Ascending aorta (tissue), 2 donors: ENCODE results near the gene HNF1B. TPM values are rescaled to one million over a fixed set of nuclear protein-coding genes. Genes with fewer than 3 reads are reported as not detected.

Experiments
- DNase-seq, 2 donors: peaks; one replicate each; pipeline ENCODE4 v3.0.0-alpha.2; 2019; ENCODE audit warnings: low spot score in 2 of 2
- H3K27ac ChIP-seq, 2 donors: fragments of 200-600 bp; sonication (generic); one replicate each; pipeline ENCODE4 v1.5.1; 2016 to 2017; ENCODE audit warnings: mild to moderate bottlenecking in 1 of 2
- H3K27me3 ChIP-seq: fragments of 200-600 bp; sonication (generic); one replicate; pipeline ENCODE4 v1.5.1; 2017
- H3K36me3 ChIP-seq, 2 donors: fragments of 200-600 bp; sonication (generic); one replicate each; pipeline ENCODE4 v1.5.1; 2016
- H3K4me1 ChIP-seq, 2 donors: fragments of 200-600 bp; sonication (generic); one replicate each; pipeline ENCODE4 v1.5.1; 2016 to 2017; ENCODE audit warnings: mild to moderate bottlenecking in 1 of 2
- H3K4me3 ChIP-seq, 2 donors: fragments of 200-600 bp; sonication (generic); one replicate each; pipeline ENCODE4 v1.5.1; 2016 to 2017; ENCODE audit warnings: mild to moderate bottlenecking in 1 of 2
- H3K9me3 ChIP-seq, 2 donors: fragments of 200-600 bp; sonication (generic); one replicate each; pipeline ENCODE4 v1.5.1; 2016
- intact Hi-C: fragments of 100-400 bp; cut with DNase I; formaldehyde crosslinking; loops from one replicate; pipeline ENCODE4 v1.15.1; 2023
- total RNA-seq: library from RNA; depleted of rRNA; stranded (reverse); fragments of >200 nt; gene quantifications from one replicate; pipeline ENCODE4 v1.1.0, GENCODE V29; 2016
- TF ChIP-seq, protein P1 (sequence below), 3 experiments: fragments of 200-600 bp in 2 of 3; fragments of 450-650 bp in 1 of 3; sonication (generic) in 2 of 3; IDR thresholded peaks; one replicate each; pipeline ENCODE4 v1.5.1; 2016 to 2019; ENCODE audit warnings: antibody characterized with exemption in 3 of 3, mild to moderate bottlenecking in 1 of 3, moderate library complexity in 1 of 3

Gene HNF1B
- total RNA-seq, 1 donor from 2014 or later, result not detected

DNA sequence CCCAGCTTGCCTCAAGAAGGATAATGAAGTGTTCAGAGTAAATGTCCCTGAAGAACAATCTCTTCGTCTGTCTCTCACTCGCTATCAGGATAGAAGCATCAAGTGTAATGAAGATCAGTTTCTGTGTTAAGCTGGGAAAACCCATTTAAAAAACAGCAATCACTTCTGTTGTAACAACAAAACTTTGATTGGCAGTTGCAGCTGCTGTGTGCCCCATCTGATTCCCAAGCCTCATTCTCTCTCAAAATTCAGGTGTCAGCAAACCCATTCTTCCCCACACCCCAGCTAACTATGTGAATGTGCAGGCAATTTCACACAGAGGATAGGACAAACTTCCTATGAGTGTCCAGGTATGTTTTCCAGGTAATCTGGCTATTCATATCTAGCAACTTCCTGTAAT, 2.4 kb upstream of the HNF1B start:
- TF ChIP-seq, protein P1, sequence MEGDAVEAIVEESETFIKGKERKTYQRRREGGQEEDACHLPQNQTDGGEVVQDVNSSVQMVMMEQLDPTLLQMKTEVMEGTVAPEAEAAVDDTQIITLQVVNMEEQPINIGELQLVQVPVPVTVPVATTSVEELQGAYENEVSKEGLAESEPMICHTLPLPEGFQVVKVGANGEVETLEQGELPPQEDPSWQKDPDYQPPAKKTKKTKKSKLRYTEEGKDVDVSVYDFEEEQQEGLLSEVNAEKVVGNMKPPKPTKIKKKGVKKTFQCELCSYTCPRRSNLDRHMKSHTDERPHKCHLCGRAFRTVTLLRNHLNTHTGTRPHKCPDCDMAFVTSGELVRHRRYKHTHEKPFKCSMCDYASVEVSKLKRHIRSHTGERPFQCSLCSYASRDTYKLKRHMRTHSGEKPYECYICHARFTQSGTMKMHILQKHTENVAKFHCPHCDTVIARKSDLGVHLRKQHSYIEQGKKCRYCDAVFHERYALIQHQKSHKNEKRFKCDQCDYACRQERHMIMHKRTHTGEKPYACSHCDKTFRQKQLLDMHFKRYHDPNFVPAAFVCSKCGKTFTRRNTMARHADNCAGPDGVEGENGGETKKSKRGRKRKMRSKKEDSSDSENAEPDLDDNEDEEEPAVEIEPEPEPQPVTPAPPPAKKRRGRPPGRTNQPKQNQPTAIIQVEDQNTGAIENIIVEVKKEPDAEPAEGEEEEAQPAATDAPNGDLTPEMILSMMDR (IDR thresholded peaks at IDR 0.05), result no peak
- intact Hi-C loops, result no loop called here
- no peaks in the 10 kb centered on the region for H3K36me3 ChIP-seq
- no peaks in the 10 kb centered on the region for H3K9me3 ChIP-seq
- H3K4me1 ChIP-seq, result peaks cover 3 to 18% of the 10 kb centered on the region in 2 donors
- DNase-seq, result no peak
- no peak overlapping the region for H3K27ac ChIP-seq
- H3K4me3 ChIP-seq, result no peak overlapping the region
- H3K27me3 ChIP-seq, result peaks cover 23% of the 10 kb centered on the region

DNA sequence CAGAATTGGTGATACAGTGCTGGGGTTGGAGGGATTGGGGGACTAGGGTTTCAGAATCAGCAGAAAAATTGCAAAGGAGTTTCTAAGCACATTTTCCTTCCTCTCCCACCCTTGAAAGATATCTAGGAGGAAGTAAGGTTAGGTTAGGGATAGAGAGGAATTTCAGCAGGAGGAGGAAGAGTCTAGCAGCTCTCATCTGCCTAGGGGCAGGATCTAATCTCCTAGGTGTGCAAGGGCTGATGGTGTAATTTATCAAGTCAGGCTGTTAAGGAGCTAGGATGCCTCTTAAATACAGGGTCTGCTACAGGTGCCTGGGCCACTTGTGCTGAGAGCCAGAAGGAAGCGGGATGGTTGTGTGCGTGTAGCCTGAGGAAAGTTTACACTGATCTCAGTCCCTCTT, 1.8 kb upstream of the HNF1B start:
- Histone ChIP-seq H3K36me3 (no peaks in the 10 kb centered on the region), H3K4me3 (no peak overlapping the region), H3K27me3 (peaks cover 27% of the 10 kb centered on the region), H3K9me3 (no peaks in the 10 kb centered on the region), H3K27ac (no peak overlapping the region), H3K4me1 (peaks cover 5 to 20% of the 10 kb centered on the region in 2 donors)
- no peak for DNase-seq
- TF ChIP-seq, protein P1 (IDR thresholded peaks at IDR 0.05), result no peak
- intact Hi-C loops, result no loop called here

DNA sequence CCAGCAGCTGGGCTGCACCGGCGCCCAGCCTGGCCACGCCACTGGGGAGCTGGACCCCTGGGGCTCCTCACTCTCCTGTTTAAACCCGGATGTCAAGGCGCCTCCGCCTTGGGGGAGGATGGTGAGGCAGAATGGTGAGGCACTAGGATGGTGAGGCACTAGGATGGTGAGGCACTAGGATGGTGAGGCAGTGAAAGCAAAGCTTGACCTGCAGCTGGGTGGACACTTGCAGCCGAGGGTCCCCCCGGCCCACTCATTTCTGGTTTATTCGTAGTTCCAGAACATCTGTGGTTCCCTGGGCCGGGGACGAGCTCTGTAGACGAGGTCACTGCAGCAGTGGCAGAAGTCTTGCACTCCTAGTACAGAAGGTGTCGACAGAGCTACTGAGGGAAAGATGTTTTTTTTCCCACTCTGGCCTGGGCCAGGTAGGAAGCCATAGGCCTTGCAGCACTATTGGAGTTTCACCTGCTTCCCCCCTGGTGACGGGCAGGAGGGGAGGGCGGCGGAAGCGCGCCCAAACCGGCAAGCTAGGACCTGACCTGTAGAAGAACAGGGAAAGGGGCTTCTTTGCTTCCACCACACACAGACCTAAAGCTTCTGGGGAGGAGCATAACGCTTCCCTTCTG, 1.1 kb upstream of the HNF1B start:
- Histone ChIP-seq H3K36me3 (no peaks in the 10 kb centered on the region), H3K27me3 (peaks cover 28% of the 10 kb centered on the region), H3K4me1 (peaks cover 5 to 20% of the 10 kb centered on the region in 2 donors), H3K4me3 (no peak overlapping the region), H3K9me3 (no peaks in the 10 kb centered on the region), H3K27ac (no peak overlapping the region)
- intact Hi-C loops, result no loop called here
- no peak for DNase-seq
- TF ChIP-seq, protein P1 (IDR thresholded peaks at IDR 0.05), result no peak

DNA sequence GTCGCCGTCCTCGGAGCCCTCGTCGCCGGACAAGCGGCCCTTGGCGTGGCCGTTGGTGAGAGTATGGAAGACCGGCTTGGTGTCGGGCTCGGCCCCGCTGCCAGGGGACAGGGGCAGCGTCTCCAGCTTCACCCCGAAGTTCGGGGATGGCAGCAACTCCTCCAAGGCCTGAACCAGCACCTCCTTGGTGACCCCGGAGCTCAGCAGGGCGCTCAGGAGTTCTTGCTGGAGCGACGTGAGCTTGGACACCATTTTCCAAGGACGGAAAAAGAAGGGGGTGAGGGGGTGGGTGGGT, 279 bp downstream of the HNF1B start:
- Histone ChIP-seq H3K4me3 (no peak overlapping the region), H3K9me3 (no peaks in the 10 kb centered on the region), H3K27me3 (peaks cover 28% of the 10 kb centered on the region), H3K27ac (no peak overlapping the region), H3K4me1 (peaks cover 5 to 20% of the 10 kb centered on the region in 2 donors), H3K36me3 (no peaks in the 10 kb centered on the region)
- DNase-seq, result no peak
- intact Hi-C loops, result no loop called here
- TF ChIP-seq, protein P1 (IDR thresholded peaks at IDR 0.05), result no peak

DNA sequence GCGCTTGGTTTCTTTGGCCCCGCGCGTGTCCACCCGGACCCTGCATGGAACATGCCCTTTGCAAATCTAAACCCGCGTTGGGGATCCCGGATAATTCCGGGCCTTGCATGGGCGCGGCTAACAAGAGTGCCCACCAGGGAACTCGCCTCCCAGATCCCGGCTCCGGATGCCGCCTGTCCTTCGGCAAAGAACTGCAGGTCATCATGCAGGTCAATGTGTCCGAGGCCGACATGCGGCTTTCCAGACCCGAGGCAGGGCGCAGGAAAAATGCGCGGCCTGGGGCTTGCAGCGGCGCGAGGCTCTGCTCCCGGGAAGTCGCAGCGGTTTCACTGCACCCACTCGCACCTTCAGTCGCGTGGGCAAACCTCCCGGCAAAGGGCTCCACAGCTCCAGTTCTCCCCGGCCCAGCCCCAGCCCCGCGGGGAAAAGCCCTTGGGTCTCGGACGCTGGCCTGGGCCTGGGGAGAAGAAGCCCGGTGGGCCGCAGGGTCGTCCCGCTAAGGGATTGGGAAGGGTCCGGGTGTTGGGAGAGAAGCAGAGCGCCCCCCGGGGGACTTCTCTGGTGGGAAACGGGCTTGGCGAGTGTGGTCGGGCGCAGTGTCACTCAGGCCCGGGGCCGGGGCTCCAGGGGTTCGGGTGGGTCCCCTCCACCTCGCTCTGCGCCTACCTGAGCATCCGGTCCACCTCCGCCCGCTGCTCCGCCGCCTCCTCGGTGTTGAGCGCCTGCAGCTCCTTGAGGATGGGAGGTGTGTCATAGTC, 805 bp downstream of the HNF1B start:
- DNase-seq, result no peak
- H3K4me1 ChIP-seq, result peaks cover 5 to 20% of the 10 kb centered on the region in 2 donors
- intact Hi-C loops, result no loop called here
- H3K27me3 ChIP-seq, result peaks cover 33% of the 10 kb centered on the region
- TF ChIP-seq, protein P1 (IDR thresholded peaks at IDR 0.05), result no peak
- no peak overlapping the region for H3K27ac ChIP-seq
- H3K36me3 ChIP-seq, result no peaks in the 10 kb centered on the region
- H3K4me3 ChIP-seq, result peak overlapping the region; percentile 37 to 57
- H3K9me3 ChIP-seq, result no peaks in the 10 kb centered on the region
